NCI-H226 (cell line): ENCODE measurements around the gene SLC36A3.
"Not testable (repeated sequence)": the region's sequence is repeated elsewhere in the genome, so short reads cannot be mapped to it uniquely, and the experiment has no call there.

Experiments used
- DNase-seq: peaks from one replicate; pipeline ENCODE4 v3.0.0-alpha.2; 2015

The SLC36A3 gene

GRCh38 chr5:151258816-151259215 lies 44.8 kb downstream of the SLC36A3 start:
- DNase-seq, result no peak

- no peak for DNase-seq
These were observed 45.4 kb downstream of the SLC36A3 start for GRCh38 chr5:151258201-151258611.

GRCh38 chr5:151257731-151258181 lies 45.8 kb downstream of the SLC36A3 start:
- DNase-seq, result peak; percentile 22

GRCh38 chr5:151255621-151256286 lies 47.8 kb downstream of the SLC36A3 start:
- no peak for DNase-seq

GRCh38 chr5:151254990-151255389 lies 48.6 kb downstream of the SLC36A3 start:
- DNase-seq, result not testable (repeated sequence)

GRCh38 chr5:151254556-151254955 lies 49.0 kb downstream of the SLC36A3 start:
- no peak for DNase-seq

- DNase-seq, result no peak
These were observed 50.0 kb downstream of the SLC36A3 start for GRCh38 chr5:151253605-151253950.

- peak; percentile 99 for DNase-seq
These were observed 50.6 kb downstream of the SLC36A3 start, which contains the start of gene GM2A for GRCh38 chr5:151252762-151253604. Gene GM2A, plus strand, starts transcription at chr5:151253185. Its CDS starts 32 bp downstream, at chr5:151253217.

- DNase-seq, result no peak
These were observed 51.9 kb downstream of the SLC36A3 start for GRCh38 chr5:151251621-151252020.

- no peak for DNase-seq
These were observed 52.5 kb downstream of the SLC36A3 start for GRCh38 chr5:151251001-151251551.

GRCh38 chr5:151250346-151251000 lies 53.1 kb downstream of the SLC36A3 start:
- DNase-seq, result no peak

- DNase-seq, result no peak
These were observed 54.3 kb downstream of the SLC36A3 start for GRCh38 chr5:151249281-151249680.

- no peak for DNase-seq
These were observed 54.9 kb downstream of the SLC36A3 start for GRCh38 chr5:151248651-151249050.

GRCh38 chr5:151245680-151246219 lies 57.8 kb downstream of the SLC36A3 start:
- DNase-seq, result no peak

GRCh38 chr5:151244206-151244605 lies 59.4 kb downstream of the SLC36A3 start:
- no peak for DNase-seq

- DNase-seq, result no peak
These were observed 60.0 kb downstream of the SLC36A3 start for GRCh38 chr5:151243564-151243963.

GRCh38 chr5:151243127-151243526 lies 60.4 kb downstream of the SLC36A3 start:
- DNase-seq, result no peak

GRCh38 chr5:151240924-151241635 lies 62.5 kb downstream of the SLC36A3 start:
- DNase-seq, result no peak

- not testable (repeated sequence) for DNase-seq
These were observed 63.2 kb downstream of the SLC36A3 start for GRCh38 chr5:151240268-151240835.

GRCh38 chr5:151239237-151239861 lies 64.2 kb downstream of the SLC36A3 start:
- peak; percentile 33 for DNase-seq

- no peak for DNase-seq
These were observed 65.2 kb downstream of the SLC36A3 start for GRCh38 chr5:151238303-151238741.
